Esophagus squamous epithelium (tissue), 5 donors: ENCODE data around the gene LIPC. TPM values are rescaled to one million over a fixed set of nuclear protein-coding genes. Genes with fewer than 3 reads are reported as not detected.

Experiments used
- DNase-seq: peaks from one replicate; lab custom pipeline; 2025; lab: John Stamatoyannopoulos, UW
- H3K27ac ChIP-seq, 4 donors: fragments of 200-600 bp; sonication (generic); one replicate each; pipeline ENCODE4 v1.5.1; 2016 to 2019; ENCODE audit warnings: mild to moderate bottlenecking in 1 of 4
- H3K27me3 ChIP-seq, 4 donors: fragments of 200-600 bp; sonication (generic); 1 replicate in 3 of 4; 2 replicates in 1 of 4; pipeline versions ENCODE4 v1.5.1 to v1.6.0; 2017 to 2021; ENCODE audit warnings: antibody characterized with exemption in 1 of 4
- H3K36me3 ChIP-seq, 3 donors: fragments of 200-600 bp; sonication (generic); one replicate each; pipeline ENCODE4 v1.5.1; 2016 to 2019
- H3K4me1 ChIP-seq, 3 donors: fragments of 200-600 bp; sonication (generic); one replicate each; pipeline ENCODE4 v1.5.1; 2017 to 2019
- H3K4me3 ChIP-seq, 4 donors: fragments of 200-600 bp; sonication (generic); 1 replicate in 3 of 4; 2 replicates in 1 of 4; pipeline ENCODE4 v1.5.1; 2016 to 2019; ENCODE audit warnings: mild to moderate bottlenecking in 2 of 4, moderate library complexity in 1 of 4
- H3K9me3 ChIP-seq, 3 donors: fragments of 200-600 bp; sonication (generic); one replicate each; pipeline ENCODE4 v1.5.1; 2016 to 2019
- CTCF ChIP-seq, 6 experiments: fragments of 450-650 bp in 4 of 6; fragments of 200-600 bp in 2 of 6; sonication (generic) in 2 of 6; IDR thresholded peaks; one replicate each; pipeline ENCODE4 v1.5.1; 2016 to 2019; ENCODE audit warnings: antibody characterized with exemption in 6 of 6, mild to moderate bottlenecking in 4 of 6, moderate library complexity in 4 of 6
- POLR2A ChIP-seq, 4 donors: fragments of 450-650 bp; IDR thresholded peaks; one replicate each; pipeline ENCODE4 v1.6.1; 2017; ENCODE audit warnings: antibody characterized with exemption in 4 of 4, mild to moderate bottlenecking in 4 of 4, moderate library complexity in 3 of 4
- WGBS, 2 donors: methylation state at CpG; one replicate each; pipeline ENCODE4 v1.1.5; 2018; 5-methylcytosine and 5-hydroxymethylcytosine counted together
- intact Hi-C: fragments of 100-400 bp; cut with DNase I; formaldehyde crosslinking; loops from one replicate; pipeline ENCODE4 v1.15.0; 2022
- total RNA-seq, 4 donors: library from RNA; depleted of rRNA; stranded (reverse); fragments of >200 nt; gene quantifications; one replicate each; pipeline ENCODE4 v1.1.0, GENCODE V29; 2016
- donor health status: DM: yes; HTN: yes; CAD: no.

LIPC gene
- total RNA-seq, 4 donors from 2014 or later: 0.27 to 1.1 (median 0.38) TPM; not detected in 1

- 85 to 86% methylated on average over 5 of the region's 5 CpGs for WGBS, 2 donors
- intact Hi-C loops: no loop called here
- Histone ChIP-seq H3K4me3 (no peak overlapping the region), H3K4me1 (no peaks in the 10 kb centered on the region), H3K36me3 (no peaks in the 10 kb centered on the region), H3K9me3 (no peaks in the 10 kb centered on the region), H3K27me3 (no peaks in the 10 kb centered on the region), H3K27ac (no peak overlapping the region)
- no peak for DNase-seq
- TF ChIP-seq POLR2A (IDR thresholded peaks at IDR 0.05) (no peak), CTCF (IDR thresholded peaks at IDR 0.05) (no peak)
Measured at GRCh38 chr15:58585693-58586443, 154.1 kb downstream of the LIPC start.

- Histone ChIP-seq H3K4me3 (no peak overlapping the region), H3K27ac (no peak overlapping the region), H3K27me3 (no peaks in the 10 kb centered on the region), H3K4me1 (no peaks in the 10 kb centered on the region), H3K36me3 (no peaks in the 10 kb centered on the region), H3K9me3 (no peaks in the 10 kb centered on the region)
- WGBS, 2 donors: 81 to 89% methylated on average over 4 of the region's 4 CpGs
- DNase-seq: no peak
- intact Hi-C loops: no loop called here
- TF ChIP-seq POLR2A (IDR thresholded peaks at IDR 0.05): no peak
- no peak for TF ChIP-seq CTCF (IDR thresholded peaks at IDR 0.05)
Measured at GRCh38 chr15:58587486-58587885, 155.7 kb downstream of the LIPC start.

GRCh38 chr15:58588096-58588495, 156.3 kb downstream of the LIPC start:
- Histone ChIP-seq H3K9me3 (no peaks in the 10 kb centered on the region), H3K27me3 (no peaks in the 10 kb centered on the region), H3K27ac (no peak overlapping the region), H3K36me3 (peaks cover 0 to under 1% (median 0%) of the 10 kb centered on the region in 3 donors), H3K4me1 (no peaks in the 10 kb centered on the region), H3K4me3 (no peak overlapping the region)
- intact Hi-C loops: no loop called here
- no peak for DNase-seq
- 82 to 100% methylated on average over 1 of the region's 1 CpG for WGBS, 2 donors
- TF ChIP-seq CTCF (IDR thresholded peaks at IDR 0.05): no peak
- TF ChIP-seq POLR2A (IDR thresholded peaks at IDR 0.05): no peak

- TF ChIP-seq POLR2A (IDR thresholded peaks at IDR 0.05): no peak
- no peak for TF ChIP-seq CTCF (IDR thresholded peaks at IDR 0.05)
- Histone ChIP-seq H3K27me3 (no peaks in the 10 kb centered on the region), H3K4me3 (no peak overlapping the region), H3K4me1 (no peaks in the 10 kb centered on the region), H3K36me3 (peaks cover 0 to 10% (median 0%) of the 10 kb centered on the region in 3 donors), H3K9me3 (no peaks in the 10 kb centered on the region), H3K27ac (no peak overlapping the region)
- no peak for DNase-seq
- intact Hi-C loops: no loop called here
- WGBS, 2 donors: 89 to 90% methylated on average over 3 of the region's 3 CpGs
Measured at GRCh38 chr15:58589047-58589446, 157.3 kb downstream of the LIPC start.

- no peaks in the 10 kb centered on the region for H3K4me1 ChIP-seq
- TF ChIP-seq CTCF (IDR thresholded peaks at IDR 0.05) (no peak), POLR2A (IDR thresholded peaks at IDR 0.05) (no peak)
- no peaks in the 10 kb centered on the region for H3K27me3 ChIP-seq
- no peak for DNase-seq
- no peak overlapping the region for H3K4me3 ChIP-seq
- no peaks in the 10 kb centered on the region for H3K9me3 ChIP-seq
- intact Hi-C loops: no loop called here
- 100% methylated on average over 1 of the region's 1 CpG for WGBS, 2 donors
- no peak overlapping the region for H3K27ac ChIP-seq
- peaks cover 0 to 21% (median 0%) of the 10 kb centered on the region in 3 donors for H3K36me3 ChIP-seq
Measured at GRCh38 chr15:58590236-58590635, 158.4 kb downstream of the LIPC start.
